ACC112 (cell line): ENCODE data around the gene C16orf95.

Experiments used
- H2AFZ ChIP-seq: fragments of 200-600 bp; sonication (generic); one replicate; pipeline ENCODE4 v1.6.0; 2017; ENCODE audit warnings: antibody characterized with exemption, low read length; ENCODE audit not compliant: unreplicated experiment
- H3K27ac ChIP-seq: fragments of 200-600 bp; sonication (generic); 2 replicates; pipeline ENCODE4 v1.5.1; 2014; ENCODE audit warnings: low read depth, mild to moderate bottlenecking, antibody characterized with exemption, low read length, moderate library complexity
- H3K27me3 ChIP-seq: fragments of 200-600 bp; sonication (generic); 2 replicates; pipeline ENCODE4 v1.6.1; 2014; ENCODE audit warnings: mild to moderate bottlenecking, antibody characterized with exemption, low read length, moderate library complexity, mixed read lengths; ENCODE audit not compliant: insufficient read depth
- H3K36me3 ChIP-seq: fragments of 200-600 bp; sonication (generic); 2 replicates; pipeline ENCODE4 v1.6.1; 2016; ENCODE audit warnings: mild to moderate bottlenecking, antibody characterized with exemption, low read length, moderate library complexity, mixed read lengths; ENCODE audit not compliant: insufficient read depth
- H3K4me1 ChIP-seq: fragments of 200-600 bp; sonication (generic); one replicate; pipeline ENCODE4 v1.6.1; 2016; ENCODE audit warnings: low read length, mixed read lengths; ENCODE audit not compliant: insufficient read depth, unreplicated experiment, control insufficient read depth
- H3K4me3 ChIP-seq: fragments of 200-600 bp; sonication (generic); 2 replicates; pipeline ENCODE4 v1.5.1; 2014; ENCODE audit warnings: mild to moderate bottlenecking, low read depth, low read length
- H3K79me2 ChIP-seq: fragments of 200-600 bp; sonication (generic); one replicate; pipeline ENCODE4 v1.6.0; 2016; ENCODE audit warnings: low read length; ENCODE audit not compliant: control insufficient read depth, unreplicated experiment, insufficient read depth

C16orf95 gene

GRCh38 chr16:87310610-87311009 is 6.6 kb downstream of the C16orf95 start:
- no peak overlapping the region for H2AFZ ChIP-seq
- no peaks in the 10 kb centered on the region for H3K4me1 ChIP-seq
- no peak overlapping the region for H3K27ac ChIP-seq
- H3K27me3 ChIP-seq: no peaks in the 10 kb centered on the region
- no peaks in the 10 kb centered on the region for H3K79me2 ChIP-seq
- H3K4me3 ChIP-seq: no peak overlapping the region
- peaks cover 7% of the 10 kb centered on the region; the same call in 1 of the 2 replicates for H3K36me3 ChIP-seq

GRCh38 chr16:87309620-87310525 is 7.3 kb downstream of the C16orf95 start:
- H2AFZ ChIP-seq: no peak overlapping the region

GRCh38 chr16:87308826-87309225 is 8.4 kb downstream of the C16orf95 start:
- no peaks in the 10 kb centered on the region for H3K4me1 ChIP-seq
- no peak overlapping the region for H3K27ac ChIP-seq
- no peaks in the 10 kb centered on the region for H3K27me3 ChIP-seq
- no peaks in the 10 kb centered on the region for H3K79me2 ChIP-seq
- peaks cover 7% of the 10 kb centered on the region; the same call in 1 of the 2 replicates for H3K36me3 ChIP-seq
- no peak overlapping the region for H2AFZ ChIP-seq
- H3K4me3 ChIP-seq: no peak overlapping the region

More at GRCh38 chr16:87309620-87310525, 7.3 kb downstream of the C16orf95 start:
- H3K27ac ChIP-seq: no peak overlapping the region
- no peaks in the 10 kb centered on the region for H3K79me2 ChIP-seq
- no peaks in the 10 kb centered on the region for H3K4me1 ChIP-seq
- peaks cover 7% of the 10 kb centered on the region; the same call in 1 of the 2 replicates for H3K36me3 ChIP-seq
- H3K4me3 ChIP-seq: no peak overlapping the region
- no peaks in the 10 kb centered on the region for H3K27me3 ChIP-seq

GRCh38 chr16:87306516-87306915 is 10.7 kb downstream of the C16orf95 start:
- no peak overlapping the region for H3K27ac ChIP-seq
- no peaks in the 10 kb centered on the region for H3K79me2 ChIP-seq
- H3K4me1 ChIP-seq: no peaks in the 10 kb centered on the region
- peaks cover 7% of the 10 kb centered on the region; the same call in 1 of the 2 replicates for H3K36me3 ChIP-seq
- H2AFZ ChIP-seq: no peak overlapping the region
- no peaks in the 10 kb centered on the region for H3K27me3 ChIP-seq
- H3K4me3 ChIP-seq: no peak overlapping the region

GRCh38 chr16:87305505-87306391 is 11.4 kb downstream of the C16orf95 start:
- Histone ChIP-seq H3K4me3 (no peak overlapping the region), H3K36me3 (peaks cover 7% of the 10 kb centered on the region; the same call in 1 of the 2 replicates)

GRCh38 chr16:87304951-87305350 is 12.2 kb downstream of the C16orf95 start:
- Histone ChIP-seq H3K27me3 (no peaks in the 10 kb centered on the region), H3K79me2 (no peaks in the 10 kb centered on the region), H3K4me3 (no peak overlapping the region), H3K4me1 (no peaks in the 10 kb centered on the region), H3K36me3 (peaks cover 7% of the 10 kb centered on the region; the same call in 1 of the 2 replicates), H3K27ac (no peak overlapping the region), H2AFZ (no peak overlapping the region)

More at GRCh38 chr16:87305505-87306391, 11.4 kb downstream of the C16orf95 start:
- Histone ChIP-seq H3K79me2 (no peaks in the 10 kb centered on the region), H3K27me3 (no peaks in the 10 kb centered on the region), H3K4me1 (no peaks in the 10 kb centered on the region), H2AFZ (no peak overlapping the region), H3K27ac (no peak overlapping the region)

- Histone ChIP-seq H3K27ac (no peak overlapping the region), H3K36me3 (peaks cover 7% of the 10 kb centered on the region; the same call in 1 of the 2 replicates), H3K4me1 (no peaks in the 10 kb centered on the region), H3K27me3 (no peaks in the 10 kb centered on the region), H3K79me2 (no peaks in the 10 kb centered on the region), H2AFZ (no peak overlapping the region), H3K4me3 (no peak overlapping the region)
These were observed 13.2 kb downstream of the C16orf95 start for GRCh38 chr16:87303962-87304521.

GRCh38 chr16:87303431-87303930 is 13.7 kb downstream of the C16orf95 start:
- Histone ChIP-seq H3K4me3 (no peak overlapping the region), H3K36me3 (peaks cover 1% of the 10 kb centered on the region; the same call in 1 of the 2 replicates), H2AFZ (no peak overlapping the region), H3K27me3 (no peaks in the 10 kb centered on the region), H3K79me2 (no peaks in the 10 kb centered on the region), H3K27ac (no peak overlapping the region), H3K4me1 (no peaks in the 10 kb centered on the region)

- Histone ChIP-seq H2AFZ (no peak overlapping the region), H3K4me1 (no peaks in the 10 kb centered on the region), H3K27ac (no peak overlapping the region), H3K27me3 (no peaks in the 10 kb centered on the region), H3K36me3 (no peaks in the 10 kb centered on the region), H3K4me3 (no peak overlapping the region), H3K79me2 (no peaks in the 10 kb centered on the region)
These were observed 18.2 kb downstream of the C16orf95 start for GRCh38 chr16:87298857-87299465.
